Stomach (tissue), 9 donors: Measurements from ENCODE around the gene CENPU. TPM values are rescaled to one million over a fixed set of nuclear protein-coding genes. Genes with fewer than 3 reads are reported as not detected.

Experiments
- DNase-seq, 2 donors: peaks; one replicate each; pipeline versions ENCODE4 v3.0.0 to v3.0.0-alpha.2; 2013 to 2019
- H3K27ac ChIP-seq, 5 donors: fragments of 200-600 bp in 4 of 5; sonication (generic) in 4 of 5; one replicate each; pipeline ENCODE4 v1.5.1; 2013 to 2019; ENCODE audit warnings: mild to moderate bottlenecking in 1 of 5, moderate library complexity in 1 of 5
- H3K27me3 ChIP-seq, 3 donors: fragments of 200-600 bp; sonication (generic); one replicate each; pipeline ENCODE4 v1.5.1; 2017 to 2019; ENCODE audit warnings: mixed run types in 1 of 3
- H3K36me3 ChIP-seq, 4 donors: fragments of 200-600 bp; sonication (generic); 1 replicate in 3 of 4; 2 replicates in 1 of 4; pipeline ENCODE4 v1.5.1; 2016 to 2019
- H3K4me1 ChIP-seq, 4 donors: fragments of 200-600 bp; sonication (generic); one replicate each; pipeline ENCODE4 v1.5.1; 2016 to 2019
- H3K4me3 ChIP-seq, 4 donors: fragments of 200-600 bp; sonication (generic) in 3 of 4; one replicate each; pipeline ENCODE4 v1.5.1; 2016 to 2019; ENCODE audit warnings: mild to moderate bottlenecking in 1 of 4
- H3K9me3 ChIP-seq, 4 donors: fragments of 200-600 bp; sonication (generic); one replicate each; pipeline ENCODE4 v1.5.1; 2016 to 2019
- EP300 ChIP-seq: sonication (generic); formaldehyde crosslinking; IDR thresholded peaks from one replicate; pipeline ENCODE4 v1.6.1; 2017; ENCODE audit warnings: antibody characterized with exemption
- POLR2A ChIP-seq, 4 donors: fragments of 450-650 bp; IDR thresholded peaks; one replicate each; pipeline ENCODE4 v1.6.1; 2016; ENCODE audit warnings: antibody characterized with exemption in 4 of 4, control low read depth in 2 of 4, mild to moderate bottlenecking in 1 of 4, moderate library complexity in 1 of 4
- POLR2AphosphoS5 ChIP-seq, 3 donors: sonication (generic); formaldehyde crosslinking; IDR thresholded peaks; one replicate each; pipeline ENCODE4 v1.6.1; 2016; ENCODE audit warnings: antibody characterized with exemption in 3 of 3
- WGBS, 5 donors: extraction: QIAGEN DNeasy Blood & Tissue Kit in 3 of 5; methylation state at CpG; one replicate each; pipeline versions ENCODE4 v1.1.5 to v1.1.7; 2013 to 2018; 5-methylcytosine and 5-hydroxymethylcytosine counted together
- intact Hi-C: fragments of 100-400 bp; cut with DNase I; formaldehyde crosslinking; loops from one replicate; pipeline ENCODE4 v1.15.1; 2023; ENCODE audit warnings: low total_unique reads
- polyA plus RNA-seq, 3 donors: library from polyadenylated mRNA; stranded (reverse); fragments of 200-250 nt; gene quantifications; one replicate each; pipeline ENCODE4 v1.2.3, GENCODE V29; 2013
- total RNA-seq, 5 donors: library from RNA; depleted of rRNA; stranded (reverse); fragments of >200 nt; gene quantifications; one replicate each; pipeline versions ENCODE4 v1.1.0 to v1.2.3, GENCODE V29; 2014 to 2016
- TF ChIP-seq, protein P1 (sequence below), 7 experiments: fragments of 450-650 bp in 4 of 7; fragments of 200-600 bp in 3 of 7; sonication (generic) in 3 of 7; IDR thresholded peaks; one replicate each; pipeline ENCODE4 v1.5.1; 2016 to 2019; ENCODE audit warnings: antibody characterized with exemption in 7 of 7, control low read depth in 2 of 7, mild to moderate bottlenecking in 1 of 7
- donor health status: healthy with polysubstance abuse.
- donor health status: Bipolar disorder and iron deficiency.
- donor health status: healthy.

The CENPU gene
- total and polyA plus RNA-seq, 8 donors: 4.1 to 17.8 (median 6.7) TPM

DNA sequence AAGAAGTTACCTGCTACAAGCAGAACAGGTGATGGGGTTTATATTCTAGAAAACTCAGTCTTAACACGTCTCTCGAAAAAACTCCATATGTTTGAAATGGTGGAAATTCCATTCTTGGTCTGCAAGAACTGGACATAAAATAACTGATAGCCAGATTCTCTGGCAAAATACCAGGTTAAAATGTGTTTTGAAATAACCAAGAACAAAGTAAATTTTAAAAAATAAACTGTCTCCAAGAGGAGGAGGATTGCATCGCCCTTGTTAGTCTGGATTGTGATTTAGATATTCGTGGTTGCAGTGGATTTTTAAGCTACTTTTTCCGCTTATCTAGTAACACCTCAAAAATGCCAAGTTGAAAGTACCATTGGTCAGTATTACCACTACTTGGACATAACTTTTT lies 40.8 kb downstream of the CENPU start:
- H3K9me3 ChIP-seq: no peaks in the 10 kb centered on the region
- H3K27ac ChIP-seq: no peak overlapping the region
- intact Hi-C loops: no loop called here
- WGBS, 5 donors: 86 to 96% (median 93%) methylated on average over 5 of the region's 5 CpGs
- TF ChIP-seq, protein P1, sequence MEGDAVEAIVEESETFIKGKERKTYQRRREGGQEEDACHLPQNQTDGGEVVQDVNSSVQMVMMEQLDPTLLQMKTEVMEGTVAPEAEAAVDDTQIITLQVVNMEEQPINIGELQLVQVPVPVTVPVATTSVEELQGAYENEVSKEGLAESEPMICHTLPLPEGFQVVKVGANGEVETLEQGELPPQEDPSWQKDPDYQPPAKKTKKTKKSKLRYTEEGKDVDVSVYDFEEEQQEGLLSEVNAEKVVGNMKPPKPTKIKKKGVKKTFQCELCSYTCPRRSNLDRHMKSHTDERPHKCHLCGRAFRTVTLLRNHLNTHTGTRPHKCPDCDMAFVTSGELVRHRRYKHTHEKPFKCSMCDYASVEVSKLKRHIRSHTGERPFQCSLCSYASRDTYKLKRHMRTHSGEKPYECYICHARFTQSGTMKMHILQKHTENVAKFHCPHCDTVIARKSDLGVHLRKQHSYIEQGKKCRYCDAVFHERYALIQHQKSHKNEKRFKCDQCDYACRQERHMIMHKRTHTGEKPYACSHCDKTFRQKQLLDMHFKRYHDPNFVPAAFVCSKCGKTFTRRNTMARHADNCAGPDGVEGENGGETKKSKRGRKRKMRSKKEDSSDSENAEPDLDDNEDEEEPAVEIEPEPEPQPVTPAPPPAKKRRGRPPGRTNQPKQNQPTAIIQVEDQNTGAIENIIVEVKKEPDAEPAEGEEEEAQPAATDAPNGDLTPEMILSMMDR (IDR thresholded peaks at IDR 0.05): no peak
- TF ChIP-seq POLR2AphosphoS5 (IDR thresholded peaks at IDR 0.05) (no peak), POLR2A (IDR thresholded peaks at IDR 0.05) (no peak), EP300 (no peak)
- peaks cover 0 to 5% (median 0%) of the 10 kb centered on the region in 4 donors for H3K4me1 ChIP-seq
- H3K27me3 ChIP-seq: no peaks in the 10 kb centered on the region
- no peak overlapping the region for H3K4me3 ChIP-seq
- H3K36me3 ChIP-seq: peaks cover 0 to 54% (median 36%) of the 10 kb centered on the region in 4 donors
- DNase-seq: no peak

GRCh38 chr4:184689681-184690080 lies 44.2 kb downstream of the CENPU start:
- Histone ChIP-seq H3K36me3 (peaks cover 0 to 59% (median 43%) of the 10 kb centered on the region in 4 donors), H3K27ac (no peak overlapping the region), H3K4me1 (peaks cover 0 to 7% (median 0%) of the 10 kb centered on the region in 4 donors), H3K27me3 (no peaks in the 10 kb centered on the region), H3K9me3 (no peaks in the 10 kb centered on the region), H3K4me3 (no peak overlapping the region)
- no peak for TF ChIP-seq EP300
- no peak for TF ChIP-seq POLR2A (IDR thresholded peaks at IDR 0.05)
- TF ChIP-seq, protein P1 (IDR thresholded peaks at IDR 0.05): no peak
- no peak for TF ChIP-seq POLR2AphosphoS5 (IDR thresholded peaks at IDR 0.05)
- intact Hi-C loops: no loop called here
- WGBS, 5 donors: 56 to 75% (median 60%) methylated on average over 5 of the region's 5 CpGs
- DNase-seq: no peak

DNA sequence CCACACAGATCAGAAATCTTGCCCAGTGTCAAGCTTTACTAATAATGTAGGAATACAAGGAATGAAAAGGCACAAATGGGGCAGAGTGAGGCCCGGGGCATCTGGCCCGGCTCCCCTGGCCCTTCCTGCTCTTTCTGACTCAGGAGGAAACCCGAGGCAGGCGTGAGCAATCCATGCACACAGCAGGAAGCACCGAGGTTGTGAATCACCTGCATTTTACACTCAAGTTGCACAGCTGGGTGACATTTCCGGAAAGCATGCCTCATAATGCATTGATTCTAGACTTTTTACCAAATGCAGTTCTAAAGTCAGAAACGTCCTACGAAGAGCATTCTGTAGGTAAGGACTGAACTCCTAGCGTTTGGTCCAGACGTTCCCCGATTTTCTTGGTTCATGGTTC lies 45.4 kb downstream of the CENPU start:
- TF ChIP-seq POLR2A (IDR thresholded peaks at IDR 0.05) (no peak), EP300 (no peak), POLR2AphosphoS5 (IDR thresholded peaks at IDR 0.05) (no peak)
- TF ChIP-seq, protein P1 (IDR thresholded peaks at IDR 0.05): no peak
- intact Hi-C loops: no loop called here
- H3K4me3 ChIP-seq: no peak overlapping the region
- no peaks in the 10 kb centered on the region for H3K27me3 ChIP-seq
- 73 to 82% (median 77%) methylated on average over 11 of the region's 11 CpGs for WGBS, 5 donors
- H3K36me3 ChIP-seq: peaks cover 0 to 47% (median 30%) of the 10 kb centered on the region in 4 donors
- no peak for DNase-seq
- H3K27ac ChIP-seq: no peak overlapping the region
- no peaks in the 10 kb centered on the region for H3K9me3 ChIP-seq
- peaks cover 0 to 11% (median 0%) of the 10 kb centered on the region in 4 donors for H3K4me1 ChIP-seq

DNA sequence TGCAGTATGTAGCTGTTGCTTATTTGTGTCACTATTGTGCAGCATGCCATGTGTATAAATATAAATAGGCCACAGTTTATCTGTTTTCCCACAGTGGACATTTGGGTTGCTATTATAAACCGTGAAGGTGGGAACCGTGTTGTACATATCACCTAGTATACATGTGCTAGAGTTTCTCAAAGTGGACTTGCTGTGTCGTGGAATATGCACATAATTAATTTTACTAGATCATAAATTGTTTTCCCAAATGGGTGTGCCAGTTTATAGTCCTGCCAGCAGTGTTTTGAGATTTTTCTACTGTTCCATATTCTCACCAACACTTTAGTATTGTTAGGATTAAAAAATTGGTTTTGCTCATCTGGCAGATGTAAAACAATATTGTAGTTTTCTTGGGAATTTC lies 45.9 kb downstream of the CENPU start:
- H3K27ac ChIP-seq: no peak overlapping the region
- H3K36me3 ChIP-seq: peaks cover 0 to 47% (median 26%) of the 10 kb centered on the region in 4 donors
- no peak overlapping the region for H3K4me3 ChIP-seq
- intact Hi-C loops: no loop called here
- no peaks in the 10 kb centered on the region for H3K9me3 ChIP-seq
- DNase-seq: no peak
- H3K27me3 ChIP-seq: no peaks in the 10 kb centered on the region
- TF ChIP-seq, protein P1 (IDR thresholded peaks at IDR 0.05): no peak
- TF ChIP-seq POLR2AphosphoS5 (IDR thresholded peaks at IDR 0.05) (no peak), EP300 (no peak), POLR2A (IDR thresholded peaks at IDR 0.05) (no peak)
- H3K4me1 ChIP-seq: peaks cover 0 to 11% (median 0%) of the 10 kb centered on the region in 4 donors
- 56 to 63% (median 56%) methylated on average over 3 of the region's 3 CpGs for WGBS, 5 donors
